Activated CD8-positive, alpha-beta memory T cell treated with anti-CD3 and anti-CD28 coated beads, Interleukin-2, amount 50 U/mL, for 48 hours (primary cell): ENCODE data around the gene ZNF48.
A peak's percentile ranks its signal among the peaks of the same experiment; 100 is the strongest.

ENCODE experiments used
- DNase-seq: peaks from one replicate; pipeline ENCODE4 v3.0.0-alpha.2; 2020

ZNF48 gene

GRCh38 chr16:30407804-30408534 lies 12.7 kb downstream of the ZNF48 start:
- no peak for DNase-seq

DNA sequence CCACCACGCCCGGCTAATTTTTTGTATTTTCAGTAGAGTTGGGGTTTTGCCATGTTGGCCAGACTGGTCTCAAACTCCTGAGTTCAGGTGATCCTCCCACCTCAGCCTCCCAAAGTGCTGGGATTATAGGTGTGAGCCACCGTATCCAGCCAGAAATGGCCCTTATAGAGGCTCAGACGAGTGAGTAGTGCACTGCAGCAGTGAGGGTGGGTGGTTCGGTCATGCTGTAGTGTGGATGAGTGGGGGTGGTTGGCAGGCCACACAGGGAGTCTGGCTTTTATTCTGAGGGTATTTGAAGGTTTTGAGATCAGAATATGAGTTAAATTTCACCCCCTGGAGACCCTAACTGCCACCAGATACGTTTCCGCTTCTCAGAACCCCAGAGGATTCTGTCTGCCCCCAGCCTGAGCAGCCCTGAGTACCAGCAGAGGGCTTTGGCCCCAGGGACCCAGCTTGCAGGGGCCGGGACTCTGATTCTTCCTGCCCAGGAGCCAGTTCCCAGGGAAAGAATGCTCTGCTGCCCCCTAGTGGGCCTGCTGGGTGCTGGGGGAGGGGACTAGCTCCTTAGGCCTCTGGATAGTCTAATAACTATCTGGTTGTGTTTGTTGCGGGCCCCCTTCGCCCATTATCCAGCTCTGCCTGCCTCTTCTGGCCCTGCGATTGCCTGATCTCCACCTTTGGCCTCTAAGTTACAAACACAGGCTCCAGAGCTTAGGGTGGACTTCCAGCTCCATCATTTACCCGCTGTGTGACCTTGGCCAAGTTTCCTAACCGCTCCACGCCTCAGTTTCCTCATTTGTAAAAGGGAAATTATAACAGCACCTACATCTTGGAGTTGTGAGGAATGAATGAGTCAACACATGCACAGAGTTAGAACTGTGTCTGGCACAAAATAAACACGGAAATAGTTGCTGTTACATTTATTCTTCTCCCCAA lies 14.2 kb downstream of the ZNF48 start:
- DNase-seq: peak; percentile 98

- no peak for DNase-seq
These were observed 18.0 kb downstream of the ZNF48 start for GRCh38 chr16:30413112-30413806.

GRCh38 chr16:30414159-30414558 lies 18.9 kb downstream of the ZNF48 start:
- DNase-seq: no peak

DNA sequence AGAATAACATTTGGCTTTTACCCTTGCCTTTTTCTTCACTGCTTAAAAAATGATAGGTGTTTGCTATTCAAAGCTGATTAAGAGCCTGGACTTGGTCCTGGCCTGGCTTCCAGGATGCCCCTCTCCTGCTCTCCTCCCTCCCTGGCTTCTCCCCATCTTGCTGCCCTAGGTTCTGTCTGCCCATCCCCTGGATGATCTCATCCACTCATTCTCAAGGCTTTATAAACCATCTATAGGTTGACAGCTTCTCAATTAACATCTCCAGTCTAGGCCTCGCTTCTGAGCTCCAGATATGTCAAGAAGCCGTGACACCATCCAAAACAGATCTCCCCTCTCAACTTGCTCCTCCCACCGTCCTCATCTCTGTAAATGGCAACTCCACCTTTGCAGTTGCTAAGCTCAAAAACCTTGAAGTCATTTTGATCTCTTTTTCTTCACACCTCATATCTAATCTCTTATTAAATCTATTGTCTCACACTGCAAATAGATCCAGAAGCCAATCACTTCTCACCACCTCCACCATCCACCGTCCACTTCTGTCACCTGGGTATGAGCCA lies 20.9 kb downstream of the ZNF48 start:
- no peak for DNase-seq

- DNase-seq: peak; percentile 66
These were observed 21.7 kb downstream of the ZNF48 start for GRCh38 chr16:30416624-30417528.

DNA sequence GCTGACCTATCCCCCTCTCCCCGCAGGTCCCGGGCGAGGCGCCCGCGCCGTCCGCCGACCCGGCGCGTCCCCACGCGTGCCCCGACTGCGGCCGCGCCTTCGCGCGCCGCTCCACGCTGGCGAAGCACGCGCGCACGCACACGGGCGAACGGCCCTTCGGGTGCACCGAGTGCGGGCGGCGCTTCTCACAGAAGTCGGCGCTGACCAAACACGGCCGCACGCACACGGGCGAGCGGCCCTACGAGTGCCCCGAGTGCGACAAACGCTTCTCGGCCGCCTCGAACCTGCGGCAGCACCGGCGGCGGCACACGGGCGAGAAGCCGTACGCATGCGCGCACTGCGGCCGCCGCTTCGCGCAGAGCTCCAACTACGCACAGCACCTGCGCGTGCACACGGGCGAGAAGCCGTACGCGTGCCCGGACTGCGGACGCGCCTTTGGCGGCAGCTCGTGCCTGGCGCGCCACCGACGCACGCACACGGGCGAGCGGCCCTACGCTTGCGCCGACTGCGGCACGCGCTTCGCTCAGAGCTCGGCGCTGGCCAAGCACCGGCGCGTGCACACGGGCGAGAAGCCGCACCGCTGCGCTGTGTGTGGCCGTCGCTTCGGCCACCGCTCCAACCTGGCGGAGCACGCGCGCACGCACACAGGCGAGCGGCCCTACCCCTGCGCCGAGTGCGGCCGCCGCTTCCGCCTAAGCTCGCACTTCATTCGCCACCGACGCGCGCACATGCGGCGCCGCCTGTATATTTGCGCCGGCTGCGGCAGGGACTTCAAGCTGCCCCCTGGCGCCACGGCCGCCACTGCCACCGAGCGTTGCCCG lies 22.5 kb downstream of the ZNF48 start:
- peak; percentile 93 for DNase-seq

DNA sequence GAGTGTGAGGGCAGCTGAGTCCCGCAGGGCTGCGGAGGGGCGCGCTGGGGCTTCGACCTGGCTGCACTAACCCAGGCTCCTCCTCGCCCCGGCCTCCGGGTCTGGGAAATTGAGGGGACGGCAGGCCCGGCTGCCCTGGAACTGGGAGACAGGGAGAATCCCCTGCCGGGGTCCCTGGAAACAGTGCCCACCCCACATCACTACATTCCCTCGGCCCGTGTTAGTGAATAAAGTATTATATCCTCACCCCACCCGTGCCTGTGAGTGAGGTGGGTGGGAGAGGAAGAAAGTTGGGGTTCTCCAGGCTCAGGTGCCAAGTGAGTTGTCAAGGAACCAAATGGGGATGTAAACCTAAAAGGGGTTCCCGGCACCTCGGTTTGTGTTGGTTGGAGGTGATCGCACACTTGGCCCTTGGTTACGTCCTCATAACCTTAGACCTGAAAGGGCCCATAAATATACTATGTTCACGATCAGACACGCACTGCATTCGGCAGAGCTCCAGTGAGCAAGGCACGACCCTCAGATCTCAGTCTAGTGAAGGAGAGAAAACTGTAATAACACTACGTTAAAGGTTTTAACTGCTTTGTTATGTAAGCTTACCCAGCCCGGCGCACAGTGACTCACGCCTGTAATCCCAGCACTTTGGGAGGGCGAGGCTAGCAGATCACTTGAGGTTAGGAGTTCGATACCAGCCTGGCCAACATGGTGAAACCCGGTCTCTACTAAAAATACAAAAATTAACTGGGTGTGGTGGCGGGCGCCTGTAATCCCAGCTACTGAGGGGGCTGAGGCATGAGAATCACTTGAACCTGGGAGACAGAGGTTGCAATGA lies 23.3 kb downstream of the ZNF48 start:
- no peak for DNase-seq

- no peak for DNase-seq
These were observed 25.8 kb downstream of the ZNF48 start for GRCh38 chr16:30421010-30421409.

GRCh38 chr16:30428055-30428454 lies 32.8 kb downstream of the ZNF48 start:
- no peak for DNase-seq

DNA sequence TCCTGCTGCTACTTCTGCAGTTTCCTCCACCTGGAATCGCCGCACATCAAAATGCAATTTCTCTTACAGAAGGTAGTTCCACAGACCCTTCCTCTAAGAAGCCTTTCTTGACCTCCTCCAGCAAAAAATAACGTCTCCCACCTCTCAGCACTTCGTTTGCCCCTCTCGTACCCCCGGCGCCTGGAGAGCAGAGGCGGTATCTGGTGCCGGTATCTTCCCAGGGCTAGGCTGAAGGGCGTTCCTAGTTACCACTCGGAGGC lies 34.1 kb downstream of the ZNF48 start:
- no peak for DNase-seq

GRCh38 chr16:30429678-30430427 lies 34.6 kb downstream of the ZNF48 start, which contains the start of gene DCTPP1:
TSS of gene DCTPP1 (minus strand) at chr16:30430030. CDS start at chr16:30429980, 50 bp downstream.
- peak; percentile 94 for DNase-seq

DNA sequence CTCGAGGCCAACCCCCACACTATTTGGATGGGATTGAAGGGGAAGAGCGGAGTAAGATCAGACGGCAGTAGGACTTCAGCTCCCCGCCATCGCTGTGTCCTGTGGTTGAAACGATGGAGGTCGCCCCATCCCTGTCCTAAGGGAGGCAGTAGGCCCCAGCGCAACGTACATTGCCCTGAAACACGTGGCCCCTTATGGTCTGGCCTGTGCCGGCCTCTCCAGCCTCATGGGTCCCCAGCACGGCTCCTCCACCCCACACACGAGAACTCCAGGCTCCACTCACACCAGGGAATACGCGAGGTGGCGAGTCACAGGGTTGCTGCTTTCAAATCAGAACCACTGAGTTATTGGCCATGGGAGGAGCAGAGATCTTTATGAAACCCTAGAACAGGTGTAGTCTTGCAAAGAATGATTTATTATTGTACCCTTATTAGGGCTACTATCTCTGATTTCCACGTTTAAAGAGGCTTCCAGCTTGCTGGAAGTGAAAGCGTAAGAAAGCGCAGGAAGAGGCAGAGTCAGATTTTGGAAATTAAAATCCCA lies 35.3 kb downstream of the ZNF48 start:
- DNase-seq: no peak

GRCh38 chr16:30434852-30435251 lies 39.6 kb downstream of the ZNF48 start:
- DNase-seq: peak; percentile 81

- no peak for DNase-seq
These were observed 42.4 kb downstream of the ZNF48 start for GRCh38 chr16:30437511-30438046.

DNA sequence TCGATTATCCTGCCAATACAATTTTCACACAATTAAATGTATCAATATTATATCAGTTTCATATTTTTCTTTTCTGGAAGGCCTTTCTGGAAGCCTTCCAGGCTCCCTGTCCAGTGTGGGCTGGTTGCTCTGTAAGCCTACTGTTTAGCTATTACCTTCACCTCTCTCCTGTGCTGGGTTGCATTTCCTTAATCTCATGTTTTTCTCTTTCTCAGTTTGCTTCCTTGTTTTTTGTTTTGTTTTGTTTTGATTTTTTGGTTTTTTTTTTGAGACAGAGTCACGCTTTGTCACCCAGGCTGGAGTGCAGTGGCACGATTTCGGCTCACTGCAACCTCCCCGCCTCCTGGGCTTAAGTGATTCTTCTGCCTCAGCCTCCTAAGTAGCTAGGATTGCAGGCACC lies 43.6 kb downstream of the ZNF48 start:
- no peak for DNase-seq

DNA sequence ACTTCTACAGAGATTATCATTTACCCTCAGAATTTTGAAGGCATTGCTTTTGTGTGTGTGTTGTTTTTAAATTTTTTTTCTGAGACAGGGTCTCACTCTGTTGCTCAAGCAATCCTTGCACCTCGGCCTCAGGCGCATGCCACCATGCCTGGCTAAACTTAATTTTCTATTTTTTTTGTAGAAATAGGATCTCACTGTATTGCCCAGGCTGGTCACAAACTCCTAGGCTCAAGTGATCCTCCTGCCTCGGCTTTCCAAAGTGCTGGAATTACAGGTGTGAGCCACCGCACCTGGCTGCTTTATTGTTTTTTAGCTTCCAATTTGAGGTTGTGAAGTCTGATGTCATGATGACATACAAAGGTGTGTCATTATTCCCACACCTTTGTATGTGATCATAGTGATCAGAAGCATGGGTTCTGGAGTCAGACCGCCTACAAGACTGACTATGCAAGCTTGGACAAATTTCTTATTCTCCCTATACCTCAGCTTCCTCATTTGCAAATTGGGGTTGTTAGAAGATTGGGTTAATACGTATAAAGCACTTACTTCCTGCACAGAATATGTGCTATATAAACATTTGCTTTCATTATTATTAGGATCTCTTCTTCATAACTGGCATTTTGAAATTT lies 44.6 kb downstream of the ZNF48 start:
- DNase-seq: no peak

GRCh38 chr16:30443631-30444030 lies 48.4 kb downstream of the ZNF48 start:
- DNase-seq: no peak
